K562 (cell line): ENCODE results near the gene OSTF1. TPM values are rescaled to one million over a fixed set of nuclear protein-coding genes. Genes with fewer than 3 reads are reported as not detected.

Source experiments
- ATAC-seq: fragments of 200-7000 bp; cut with Tn5 transposase; 3 replicates; pipeline ENCODE4 v1.9.1; 2020; ENCODE audit warnings: moderate library complexity
- BruUV-seq: library from RNA; stranded (reverse); fragments of 400-500 nt; replicated peaks from 2 replicates; lab custom pipeline; 2021; lab: Mats Ljungman, UMichigan
- CTCF ChIA-PET: fragments of 300-600 bp; formaldehyde crosslinking; extraction: SDS; loops from one replicate; lab custom pipeline; 2021; ENCODE audit warnings: low intra/inter-chr PET ratio; lab: Yijun Ruan, JAX
- POLR2A ChIA-PET: fragments of 300-600, 350-650 bp; sonication (Branson Sonifier 250); formaldehyde crosslinking; extraction: SDS; loops from one replicate; lab custom pipeline; 2021; ENCODE audit warnings: antibody characterized with exemption, inconsistent platforms; lab: Yijun Ruan, JAX
- DNase-seq, 4 experiments: peaks; one replicate each; pipeline versions ENCODE4 v3.0.0 to v3.0.0-alpha.2; 2011 to 2018; ENCODE audit warnings: low spot score in 3 of 4, mixed read lengths in 3 of 4; ENCODE audit errors: extremely low read depth in 1 of 4
- FAIRE-seq: peaks from 2 replicates; lab custom pipeline; 2011; peaks lifted over from hg19 to GRCh38; lab: Jason Lieb, UNC
- H2AFZ ChIP-seq: 2 replicates; pipeline ENCODE4 v1.6.0; 2011; ENCODE audit warnings: low read depth, low read length, control low read depth, inconsistent platforms
- H3K27ac ChIP-seq: fragments of 200-600 bp; 3 replicates; pipeline ENCODE4 v1.8.0; 2011; ENCODE audit warnings: low read depth, mild to moderate bottlenecking, control low read depth, inconsistent platforms, low read length, moderate library complexity, mixed read lengths; ENCODE audit errors: extremely low read depth
- H3K27me3 ChIP-seq, 2 experiments: fragments of 300-600 bp in 1 of 2; 2 replicates in 1 of 2; 3 replicates in 1 of 2; pipeline versions ENCODE4 v1.6.0 to v1.8.0; 2011; ENCODE audit warnings: inconsistent platforms in 2 of 2, low read length in 2 of 2, mild to moderate bottlenecking in 1 of 2, mixed read lengths in 1 of 2, moderate library complexity in 1 of 2; ENCODE audit not compliant: control insufficient read depth in 2 of 2, insufficient read depth in 2 of 2
- H3K36me3 ChIP-seq: fragments of 300-600 bp; 3 replicates; pipeline ENCODE4 v1.8.0; 2011; ENCODE audit warnings: mild to moderate bottlenecking, low read length, inconsistent platforms; ENCODE audit not compliant: control insufficient read depth, insufficient read depth
- H3K4me1 ChIP-seq, 2 experiments: fragments of 200-600 bp in 1 of 2; replicated peaks in 1 of 2; 2 replicates in 1 of 2; 3 replicates in 1 of 2; pipeline versions ENCODE4 v1.5.1 to v1.8.0; 2011; ENCODE audit warnings: inconsistent platforms in 2 of 2, low read length in 2 of 2, mild to moderate bottlenecking in 1 of 2, mixed read lengths in 1 of 2, moderate library complexity in 1 of 2; ENCODE audit not compliant: control insufficient read depth in 2 of 2, insufficient read depth in 2 of 2
- H3K4me2 ChIP-seq: 2 replicates; pipeline ENCODE4 v1.6.1; 2011; ENCODE audit warnings: low read length, control low read depth, inconsistent platforms, mixed read lengths; ENCODE audit not compliant: insufficient read depth
- H3K4me3 ChIP-seq: fragments of 200-600 bp; sonication (generic), shearing (Covaris generic); 2 replicates; pipeline ENCODE4 v1.5.1; 2016; ENCODE audit warnings: control low read depth, inconsistent platforms
- H3K79me2 ChIP-seq: fragments of 200-600 bp; 3 replicates; pipeline ENCODE4 v1.8.0; 2011; ENCODE audit warnings: low read length, inconsistent platforms; ENCODE audit not compliant: control insufficient read depth, insufficient read depth
- H3K9ac ChIP-seq, 2 experiments: 2 replicates each; pipeline versions ENCODE4 v1.6.0 to v1.6.1; 2011; ENCODE audit warnings: low read depth in 2 of 2, low read length in 2 of 2, control low read depth in 1 of 2, inconsistent platforms in 1 of 2, mild to moderate bottlenecking in 1 of 2, mixed read lengths in 1 of 2; ENCODE audit not compliant: insufficient read depth in 1 of 2
- H3K9me1 ChIP-seq: one replicate; pipeline ENCODE4 v1.6.0; 2011; ENCODE audit warnings: inconsistent platforms, mild to moderate bottlenecking, low read length, moderate library complexity; ENCODE audit not compliant: control insufficient read depth, insufficient read depth
- H3K9me3 ChIP-seq: replicated peaks from 2 replicates; pipeline ENCODE4 v1.5.1; 2011; ENCODE audit warnings: low read depth, low read length, inconsistent platforms; ENCODE audit not compliant: control insufficient read depth, insufficient read depth
- H4K20me1 ChIP-seq: replicated peaks from 2 replicates; pipeline ENCODE4 v1.6.1; 2011; ENCODE audit warnings: low read length, inconsistent platforms, mixed read lengths; ENCODE audit not compliant: control insufficient read depth, insufficient read depth
- HCFC1 ChIP-seq: IDR thresholded peaks from 2 replicates; pipeline ENCODE4 v1.6.1; 2012; ENCODE audit warnings: low read depth, low read length, improper control_type of control experiment
- HMBOX1 ChIP-seq: sonication (generic); IDR thresholded peaks from 2 replicates; pipeline ENCODE4 v1.6.1; 2016
- PKNOX1 ChIP-seq: fragments of 450-650 bp; IDR thresholded peaks from 2 replicates; pipeline ENCODE4 v1.6.1; 2016
- RFX1 ChIP-seq: fragments of 450-650 bp; IDR thresholded peaks from 2 replicates; pipeline ENCODE4 v1.6.1; 2016; ENCODE audit warnings: mild to moderate bottlenecking, moderate library complexity
- SPI1 ChIP-seq: IDR thresholded peaks from 2 replicates; pipeline ENCODE4 v1.6.1; 2011; ENCODE audit warnings: low read depth, low read length, control low read depth, borderline replicate concordance
- ZBTB5 ChIP-seq: fragments of 450-650 bp; IDR thresholded peaks from 2 replicates; pipeline ENCODE4 v1.6.1; 2017; ENCODE audit warnings: antibody characterized with exemption
- ZNF282 ChIP-seq: sonication (generic); formaldehyde crosslinking; IDR thresholded peaks from 2 replicates; pipeline ENCODE4 v1.8.1; 2023; ENCODE audit warnings: missing genetic modification reagents
- ZNF3 ChIP-seq: fragments of 250-450 bp; sonication (Bioruptor Pico); IDR thresholded peaks from 2 replicates; pipeline ENCODE4 v1.5.0; 2021; ENCODE audit warnings: mild to moderate bottlenecking, moderate library complexity
- ZNF318 ChIP-seq, 2 experiments: fragments of 450-650 bp; IDR thresholded peaks; 2 replicates each; pipeline ENCODE4 v1.6.1; 2016; ENCODE audit warnings: mild to moderate bottlenecking in 2 of 2, borderline replicate concordance in 1 of 2, low read depth in 1 of 2, moderate library complexity in 1 of 2
- ZNF584 ChIP-seq: fragments of 200-800 bp; sonication (Bioruptor generic); IDR thresholded peaks from 2 replicates; pipeline ENCODE4 v1.6.1; 2016; ENCODE audit warnings: low read depth, mild to moderate bottlenecking, missing genetic modification characterization, missing compliant biosample characterization
- WGBS: fragments of 100-300 bp; shearing (Covaris generic); methylation state at CpG from one replicate; pipeline ENCODE4 v1.1.6; 2016; ENCODE audit warnings: low coverage, mixed read lengths; ENCODE audit not compliant: insufficient coverage; ENCODE audit errors: missing lambda C conversion rate; 5-methylcytosine and 5-hydroxymethylcytosine counted together
- in situ Hi-C: fragments of 300-500 bp; cut with MboI; formaldehyde crosslinking; loops from 4 replicates; pipeline ENCODE4 v1.15.0; 2018; ENCODE audit warnings: inconsistent platforms, mixed read lengths
- intact Hi-C: fragments of 100-400 bp; cut with micrococcal nuclease; formaldehyde crosslinking; loops from 2 replicates; pipeline ENCODE4 v1.14.2; 2022
- polyA plus RNA-seq, 8 experiments: library from polyadenylated mRNA; depleted of rRNA in 4 of 8; stranded (reverse) in 5 of 8; unstranded in 3 of 8; fragments of >200 nt; fragmentation: Nextera tagmentation in 2 of 8; fragmentation: Illumina TruSeq in 1 of 8; extraction: Ambion mirVana in 2 of 8; extraction: Trizol in 1 of 8; gene quantifications; 2 replicates each; pipeline versions ENCODE4 v1.2.1 to v1.2.3, GENCODE V29; 2011 to 2014; ENCODE audit warnings: inconsistent platforms in 1 of 8, missing spikeins in 1 of 8
- total RNA-seq, 7 experiments: library from RNA; depleted of rRNA in 6 of 7; stranded (reverse); fragments of >200 nt in 6 of 7; fragmentation: Illumina TruSeq in 2 of 7; extraction: Trizol in 2 of 7; gene quantifications; 2 replicates each; pipeline versions ENCODE4 v1.2.1 to v1.2.3, GENCODE V29; 2011 to 2021; ENCODE audit warnings: low replicate concordance in 1 of 7

The OSTF1 gene
- total and polyA plus RNA-seq, 9 of the 15 experiments (the other 6 are each of a cell fraction or from before 2014, with no cell fraction given) = 15.0 to 37.3 (median 23.0) TPM

- Histone ChIP-seq H3K36me3 (no peaks in the 10 kb centered on the region), H3K79me2 (no peaks in the 10 kb centered on the region), H3K4me1 (peaks cover 0 to 2% of the 10 kb centered on the region in 2 experiments; a peak in 3 of 5 replicates), H3K9ac (no peak overlapping the region), H3K4me3 (no peak overlapping the region), H4K20me1 (no peaks in the 10 kb centered on the region), H3K27ac (no peak overlapping the region), H3K9me1 (no peaks in the 10 kb centered on the region), H3K9me3 (no peaks in the 10 kb centered on the region), H3K4me2 (no peak overlapping the region), H3K27me3 (no peaks in the 10 kb centered on the region), H2AFZ (no peak overlapping the region)
- intact Hi-C loops = no loop called here
- ChIA-PET POLR2A (interaction anchor here (0.6 kb wide), 1 partner anchor 40 kb away, joined by 3 read pairs; the partner anchor contains the start of gene CARNMT1), CTCF (no interaction called here)
- no peak for DNase-seq
- in situ Hi-C loops = no loop called here
- WGBS = 53% methylated on average over 4 of the region's 4 CpGs
- ATAC-seq = no peak
- FAIRE-seq = no peak
- no TSS peak for BruUV-seq
- TF ChIP-seq PKNOX1 (no peak), HMBOX1 (no peak), ZNF584 (CRISPR knock-in tag) (no peak), ZNF282 (CRISPR knock-in tag) (no peak), ZBTB5 (no peak), RFX1 (no peak), SPI1 (no peak), ZNF3 (CRISPR knock-in tag) (no peak), ZNF318 (IDR thresholded peaks at IDR 0.05; ENCODE audit: borderline replicate concordance in 1 of 2, low read depth in 1 of 2) (no peak), HCFC1 (no peak)
These were observed 20.4 kb upstream of the OSTF1 start for GRCh38 chr9:75067894-75068293.
